Putamen (tissue), 1 donor: ENCODE results near the gene FGD6.
"Not testable (repeated sequence)": the region's sequence is repeated elsewhere in the genome, so short reads cannot be mapped to it uniquely, and the experiment has no call there.

ENCODE experiments used
- DNase-seq: peaks from one replicate; pipeline ENCODE4 v3.0.0-alpha.2; 2016; ENCODE audit warnings: low spot score

Gene FGD6

GRCh38 chr12:95205016-95205624, 12.1 kb downstream of the FGD6 start:
- DNase-seq = no peak

DNA sequence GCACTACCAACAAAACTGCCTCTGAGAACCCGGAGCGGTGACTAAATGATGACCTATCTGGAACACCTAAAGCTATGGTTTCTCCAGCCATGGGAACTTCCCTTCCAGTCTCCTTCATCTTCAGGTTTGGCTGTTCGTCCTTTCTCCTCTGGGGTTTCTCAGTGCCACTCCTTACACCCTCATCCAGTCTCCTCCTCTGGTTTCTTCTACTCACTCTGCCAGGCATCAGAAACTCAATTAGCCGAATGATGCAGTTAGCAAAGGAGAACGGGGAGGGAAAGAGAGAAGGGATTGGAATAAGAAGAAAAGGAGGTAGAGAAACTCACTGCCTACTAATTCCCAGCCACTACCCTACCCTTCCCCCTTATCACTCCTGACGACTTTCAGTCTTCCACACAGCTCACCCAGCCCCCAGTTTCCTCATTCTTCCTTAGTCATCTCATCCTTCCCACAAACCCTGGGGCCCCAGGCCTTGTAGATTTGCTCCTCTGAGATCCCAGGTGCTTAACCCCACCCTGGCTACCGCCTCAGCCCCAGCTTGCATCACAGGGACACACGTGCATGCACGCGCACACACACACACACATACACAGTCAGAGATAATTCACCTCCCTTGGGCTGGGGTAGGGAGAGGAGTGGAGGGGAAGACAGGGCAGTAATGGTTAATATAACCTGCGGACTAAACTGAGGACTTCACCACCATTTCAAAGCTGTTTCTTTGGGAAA, 13.0 kb downstream of the FGD6 start:
- no peak for DNase-seq

DNA sequence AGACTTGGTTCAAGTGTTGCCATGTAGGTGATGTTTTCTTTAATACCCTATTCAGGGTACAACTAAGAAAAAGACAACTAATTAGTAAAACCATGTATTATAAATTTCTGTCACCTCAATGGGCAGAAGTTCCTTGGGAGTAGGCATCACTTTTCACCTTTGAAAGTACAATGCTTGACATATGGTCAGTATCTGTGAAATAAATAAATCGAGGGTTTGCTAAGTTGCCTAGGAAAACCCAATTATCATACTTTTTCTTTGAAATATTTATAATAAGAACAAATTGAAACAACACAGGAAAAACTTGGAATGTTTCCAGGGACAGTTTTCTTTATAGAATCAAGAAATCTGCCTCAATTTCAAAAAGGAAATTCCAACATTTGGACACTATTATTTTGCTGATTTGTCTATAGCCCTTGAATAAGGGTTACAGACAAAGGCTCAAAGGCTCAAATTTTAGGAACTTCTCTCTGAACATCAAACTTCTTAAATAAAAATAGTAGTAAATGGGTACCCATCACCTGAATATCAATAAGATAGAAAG, 13.7 kb downstream of the FGD6 start:
- DNase-seq = no peak

DNA sequence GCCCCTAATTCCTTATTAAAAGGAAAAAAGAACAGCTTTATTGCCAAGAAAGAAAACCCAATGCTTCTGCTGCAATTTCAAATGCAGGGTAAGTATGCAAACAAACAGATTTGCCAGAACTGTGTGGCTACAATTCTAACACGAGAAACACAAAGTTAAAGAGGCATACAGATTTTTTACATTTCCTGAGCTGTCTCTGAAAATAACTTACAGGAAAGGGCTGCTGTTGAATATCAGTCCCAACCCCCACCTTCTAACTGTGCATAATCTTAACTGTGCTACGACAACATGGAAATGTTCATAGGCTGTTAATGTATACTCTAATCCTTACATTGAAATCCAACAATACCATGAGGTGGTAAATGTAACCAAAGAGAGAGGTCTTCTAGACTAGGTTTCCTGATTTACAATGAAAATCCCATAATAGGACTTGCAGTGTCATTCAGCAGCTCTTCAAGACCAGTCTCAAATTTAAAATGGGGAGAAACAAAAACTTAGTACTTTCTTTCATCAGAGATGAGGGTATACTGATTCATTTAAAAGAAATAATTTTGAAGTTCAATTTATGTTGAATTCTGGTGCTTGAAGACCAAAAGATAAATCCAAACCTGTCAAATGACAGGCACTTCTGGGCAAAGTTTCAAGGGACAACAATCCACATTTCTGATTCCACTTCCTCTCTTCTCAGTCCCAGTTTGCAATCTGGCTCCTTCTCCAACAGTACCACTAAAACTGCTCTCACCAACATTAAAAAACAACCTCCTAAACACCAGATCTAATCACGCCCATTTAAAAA, 14.4 kb downstream of the FGD6 start:
- DNase-seq = no peak

DNA sequence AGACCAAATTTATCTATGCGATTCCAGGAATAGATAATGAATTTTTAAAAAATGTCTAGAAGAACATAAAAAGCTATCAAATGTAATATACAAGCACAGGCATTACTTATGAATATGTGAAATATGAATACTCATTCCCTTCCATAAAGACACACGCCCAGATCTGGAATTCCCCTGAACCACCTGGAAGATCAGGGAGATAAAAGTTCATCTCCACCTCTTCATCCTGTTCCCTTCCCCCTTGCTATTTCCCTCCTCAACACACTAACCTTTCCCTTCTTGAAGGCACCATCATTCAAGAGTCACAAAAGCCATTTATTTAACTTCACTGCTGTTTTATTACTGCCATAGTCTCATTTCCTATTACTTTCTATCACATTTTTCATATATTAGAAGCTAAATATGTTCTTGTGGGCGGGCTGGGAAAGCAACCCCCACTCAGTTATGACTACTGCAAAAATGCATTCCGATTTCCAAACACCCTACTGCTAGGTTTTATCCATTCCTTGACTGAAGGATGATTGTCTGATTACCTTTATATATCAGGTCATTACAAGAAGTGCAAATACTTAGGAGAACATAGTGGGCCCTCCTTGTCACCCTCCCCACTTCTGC, 16.1 kb downstream of the FGD6 start:
- peak; percentile 22 for DNase-seq

DNA sequence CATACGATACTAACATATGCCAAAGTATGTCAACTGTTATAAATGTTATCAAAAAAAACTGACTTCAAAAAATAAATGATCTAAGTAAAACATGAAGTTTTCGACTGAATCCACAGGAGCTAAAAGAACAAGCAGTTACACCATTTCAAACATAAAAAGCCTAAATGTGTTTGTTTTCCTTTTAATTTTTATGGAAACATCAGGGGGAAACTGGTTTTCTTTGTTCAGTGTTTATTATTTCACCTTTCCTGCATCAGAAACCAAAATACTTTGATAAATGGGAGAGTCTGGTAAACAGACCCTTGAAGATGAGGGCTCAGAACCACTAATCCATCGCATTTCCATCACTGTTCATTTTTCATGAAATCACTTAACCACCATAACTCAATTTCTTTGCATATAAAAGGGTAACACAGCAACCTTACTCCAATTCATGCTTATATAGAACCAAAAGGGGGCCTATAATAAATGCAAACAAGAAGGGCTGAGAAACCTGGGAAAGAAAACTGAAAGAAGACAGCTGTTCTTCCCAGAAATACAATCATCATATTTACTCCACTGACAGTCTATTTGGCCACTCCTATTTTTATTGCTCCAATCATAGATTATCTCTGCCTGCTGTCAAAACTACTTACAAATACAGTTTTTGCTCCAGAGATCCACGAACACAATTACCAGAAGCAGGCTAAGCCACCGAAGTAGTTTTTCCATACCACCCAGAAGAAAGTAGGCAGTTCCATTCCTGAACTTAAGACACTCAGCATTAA, 17.0 kb downstream of the FGD6 start:
- DNase-seq = no peak

GRCh38 chr12:95198914-95199313, 18.4 kb downstream of the FGD6 start:
- DNase-seq = no peak

GRCh38 chr12:95197636-95198035, 19.6 kb downstream of the FGD6 start:
- DNase-seq = no peak

DNA sequence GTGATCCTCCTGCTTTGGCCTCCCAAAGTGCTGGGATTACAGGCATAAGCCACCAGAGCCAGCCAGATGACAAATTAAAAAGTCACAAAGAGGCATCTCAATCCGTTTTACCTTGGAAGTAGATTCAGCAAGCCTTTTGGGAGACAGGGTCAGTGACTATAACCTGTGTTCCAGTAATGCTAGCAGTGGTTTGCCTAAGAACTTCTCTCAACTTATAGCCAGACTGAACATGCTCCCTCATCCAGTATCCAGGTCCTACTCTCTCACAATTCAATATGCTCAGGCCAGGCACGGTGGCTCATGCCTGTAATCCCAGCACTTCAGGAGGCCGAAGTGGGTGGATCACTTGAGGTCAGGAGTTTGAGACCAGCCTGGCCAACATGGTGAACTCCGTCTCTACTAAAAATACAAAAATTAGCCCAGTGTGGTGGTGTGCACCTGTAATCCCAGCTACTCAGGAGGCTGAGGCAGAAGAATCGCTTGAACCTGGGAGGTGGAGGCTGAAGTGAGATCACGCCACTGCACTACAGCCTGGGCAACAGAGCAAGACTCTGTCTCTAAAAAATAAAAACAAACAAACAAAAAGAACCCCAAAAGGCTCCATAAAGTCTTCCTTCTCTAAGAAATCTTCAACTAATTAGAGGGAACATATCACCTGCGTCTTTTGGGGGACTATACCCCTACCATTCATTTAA, 20.2 kb downstream of the FGD6 start:
- DNase-seq = not testable (repeated sequence)

GRCh38 chr12:95195122-95195521, 22.1 kb downstream of the FGD6 start:
- no peak for DNase-seq

DNA sequence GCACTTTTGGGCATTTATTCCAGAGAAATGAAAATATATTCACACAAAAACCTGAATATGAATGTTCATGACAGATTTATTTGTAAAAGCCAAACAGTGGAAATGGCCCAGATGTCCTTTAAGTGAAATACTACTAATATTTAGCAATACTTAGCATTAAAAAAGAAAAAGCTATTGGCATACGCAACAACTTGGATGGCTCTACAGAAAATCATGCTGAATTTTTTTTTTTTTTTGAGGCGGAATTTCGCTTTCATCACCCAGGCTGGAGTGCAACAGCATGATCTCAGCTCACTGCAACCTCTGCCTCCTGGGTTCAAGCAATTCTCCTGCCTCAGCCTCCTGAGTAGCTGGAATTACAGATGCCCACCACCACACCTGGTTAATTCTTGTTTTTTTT, 24.1 kb downstream of the FGD6 start:
- no peak for DNase-seq

GRCh38 chr12:95192271-95192670, 25.0 kb downstream of the FGD6 start:
- DNase-seq = no peak

DNA sequence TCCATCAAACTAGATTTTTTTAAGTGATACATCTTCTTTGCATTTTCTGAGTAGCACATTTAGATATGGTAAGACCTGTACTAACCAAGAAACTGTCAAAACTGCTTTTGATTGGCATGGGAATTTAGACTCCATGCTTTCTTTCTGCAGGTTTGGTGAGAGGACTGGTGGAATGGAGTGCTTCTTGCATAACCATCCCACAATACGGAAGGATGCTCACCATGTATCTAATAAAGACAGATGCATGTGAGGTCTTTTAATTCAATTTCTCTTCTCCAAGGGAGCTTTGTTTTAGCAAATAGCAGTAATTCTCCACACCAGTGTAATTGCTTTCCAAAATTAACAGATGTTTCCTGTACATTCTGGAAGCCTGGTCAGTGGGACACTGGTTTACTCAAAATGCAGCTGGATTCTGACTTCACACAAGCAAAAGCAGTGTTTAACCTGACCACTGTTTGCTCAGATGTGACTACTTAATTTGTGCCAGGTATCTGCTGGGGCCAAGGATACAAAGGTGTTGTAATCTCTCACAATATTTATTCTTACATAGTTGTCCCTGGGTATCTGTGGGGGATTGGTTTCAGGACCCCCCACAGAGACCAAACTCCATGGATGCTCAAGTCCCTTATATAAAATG, 26.1 kb downstream of the FGD6 start:
- DNase-seq = no peak

GRCh38 chr12:95187865-95188415, 29.3 kb downstream of the FGD6 start:
- DNase-seq = no peak

DNA sequence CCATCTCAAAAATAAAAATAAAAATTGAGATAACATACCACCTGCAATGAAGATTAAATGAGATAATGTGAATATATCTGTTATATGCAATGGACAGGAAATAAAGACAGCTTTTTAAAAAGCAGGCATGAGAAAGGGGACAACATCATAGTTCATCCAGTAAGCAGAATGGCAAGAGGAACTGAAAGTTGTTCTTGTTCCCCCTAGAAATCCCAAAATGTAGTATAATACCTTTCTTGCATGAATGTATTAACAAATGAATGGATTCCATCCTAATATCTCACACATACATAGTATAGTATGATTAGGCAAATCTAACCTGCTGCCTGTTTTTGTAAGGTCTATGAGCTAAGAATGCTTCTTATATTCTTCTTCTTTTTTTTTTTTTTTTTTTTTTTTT, 31.4 kb downstream of the FGD6 start:
- no peak for DNase-seq

DNA sequence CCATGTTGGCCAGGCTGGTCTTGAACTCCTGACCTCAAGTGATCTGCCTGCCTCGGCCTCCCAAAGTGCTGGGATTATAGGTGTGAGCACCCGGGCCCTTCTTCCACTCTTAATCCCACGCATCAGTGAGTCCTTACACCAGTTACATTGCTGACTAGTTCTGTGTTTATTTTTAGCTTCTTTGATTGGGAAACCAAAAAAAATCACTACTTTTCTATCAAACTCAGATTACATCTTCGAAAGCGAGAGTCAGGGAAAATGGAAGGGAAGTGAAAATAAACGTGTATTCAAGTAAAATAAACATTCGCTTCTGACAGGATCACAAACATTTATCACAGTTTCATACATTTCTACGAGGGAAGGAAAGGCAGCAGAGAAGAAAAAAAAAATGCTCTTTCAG, 32.2 kb downstream of the FGD6 start:
- DNase-seq = no peak

DNA sequence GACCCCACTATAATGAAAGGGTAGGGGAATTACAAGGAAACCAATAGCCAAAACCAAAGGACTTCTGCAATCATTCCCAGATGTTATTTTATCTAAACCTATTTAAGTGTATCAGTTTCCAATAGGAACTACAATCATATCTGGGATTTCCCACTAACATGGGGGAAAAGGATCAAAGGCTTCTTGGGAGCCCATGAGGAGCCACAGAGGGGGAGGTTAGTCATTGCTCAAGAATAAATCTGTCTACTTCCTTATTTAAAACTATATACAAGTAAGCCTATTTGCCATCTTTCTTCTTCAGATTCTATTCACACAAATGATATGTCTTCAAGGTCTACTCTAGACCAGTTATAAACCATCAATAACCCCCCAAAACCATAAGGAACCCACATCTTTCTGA, 33.1 kb downstream of the FGD6 start:
- no peak for DNase-seq

DNA sequence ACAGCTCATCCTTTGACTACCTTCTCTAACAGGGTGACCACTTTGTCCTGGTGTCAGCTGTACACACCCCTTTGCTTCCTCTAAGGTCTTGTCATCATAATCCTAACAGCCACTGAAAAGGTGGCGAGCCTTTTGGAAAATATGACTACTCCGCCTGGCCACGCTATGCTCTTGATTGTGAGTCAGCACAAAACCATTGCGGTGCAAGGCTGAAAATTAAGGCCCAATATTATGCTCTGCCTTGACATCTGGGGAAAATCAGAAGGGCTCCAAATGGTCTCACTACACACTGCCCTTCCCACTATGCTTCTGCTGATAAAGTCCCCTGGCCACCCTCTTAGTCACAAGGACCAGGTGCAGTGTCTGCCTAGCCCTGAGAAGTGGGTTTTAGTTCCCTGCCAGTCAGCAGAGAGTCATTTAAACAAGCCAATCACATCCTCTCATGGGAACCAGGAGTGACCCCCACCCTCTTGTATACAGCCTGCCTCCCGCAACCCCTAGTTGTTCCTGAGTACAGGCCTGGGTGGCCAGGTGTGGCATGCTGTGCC, 34.3 kb downstream of the FGD6 start:
- DNase-seq = no peak

GRCh38 chr12:95181103-95181502, 36.2 kb downstream of the FGD6 start:
- DNase-seq = no peak

GRCh38 chr12:95179011-95179410, 38.3 kb downstream of the FGD6 start:
- no peak for DNase-seq
